Fibroblast of lung (primary cell): ENCODE measurements around the gene MAST2. TPM values are rescaled to one million over a fixed set of nuclear protein-coding genes. Genes with fewer than 3 reads are reported as not detected.
A peak's percentile ranks its signal among the peaks of the same experiment; 100 is the strongest.

Experiments
- DNase-seq, 2 donors: peaks; one replicate each; pipeline versions ENCODE4 v3.0.0 to v3.0.0-alpha.2; 2010; ENCODE audit warnings: low read depth in 2 of 2
- H2AFZ ChIP-seq: 2 replicates; pipeline ENCODE4 v1.5.1; 2012; ENCODE audit warnings: low read length, control low read depth, inconsistent platforms
- H3K27ac ChIP-seq: 2 replicates; pipeline ENCODE4 v1.5.1; 2011; ENCODE audit warnings: low read length, control low read depth; ENCODE audit not compliant: insufficient read depth
- H3K27me3 ChIP-seq: 2 replicates; pipeline ENCODE4 v1.5.1; 2011; ENCODE audit warnings: mild to moderate bottlenecking, low read length; ENCODE audit not compliant: control insufficient read depth, insufficient read depth
- H3K36me3 ChIP-seq: 2 replicates; pipeline ENCODE4 v1.5.1; 2011; ENCODE audit warnings: low read length; ENCODE audit not compliant: control insufficient read depth, insufficient read depth
- H3K4me1 ChIP-seq: 2 replicates; pipeline ENCODE4 v1.5.1; 2011; ENCODE audit warnings: low read length; ENCODE audit not compliant: control insufficient read depth, insufficient read depth; ENCODE audit errors: extremely low read depth
- H3K4me2 ChIP-seq: 2 replicates; pipeline ENCODE4 v1.5.1; 2011; ENCODE audit warnings: low read length, control low read depth; ENCODE audit not compliant: insufficient read depth; ENCODE audit errors: extremely low read depth
- H3K4me3 ChIP-seq, 4 experiments: fragments of 200-600 bp in 1 of 4; sonication (generic) in 1 of 4; replicated peaks in 1 of 4; 2 replicates each; pipeline ENCODE4 v1.5.1; 2011 to 2016; ENCODE audit warnings: low read length in 4 of 4, low read depth in 3 of 4, mild to moderate bottlenecking in 3 of 4, control low read depth in 2 of 4, inconsistent platforms in 1 of 4, mixed read lengths in 1 of 4; ENCODE audit not compliant: insufficient read depth in 1 of 4; ENCODE audit errors: control extremely low read depth in 1 of 4
- H3K79me2 ChIP-seq: 2 replicates; pipeline ENCODE4 v1.5.1; 2012; ENCODE audit warnings: mild to moderate bottlenecking, low read length, inconsistent platforms; ENCODE audit not compliant: control insufficient read depth, insufficient read depth
- H3K9ac ChIP-seq: 2 replicates; pipeline ENCODE4 v1.5.1; 2011; ENCODE audit warnings: mild to moderate bottlenecking, low read length, control low read depth; ENCODE audit not compliant: insufficient read depth
- H3K9me3 ChIP-seq: 2 replicates; pipeline ENCODE4 v1.5.1; 2012; ENCODE audit warnings: low read depth, low read length; ENCODE audit not compliant: control insufficient read depth, insufficient read depth
- H4K20me1 ChIP-seq: 2 replicates; pipeline ENCODE4 v1.5.1; 2011; ENCODE audit warnings: low read length; ENCODE audit not compliant: control insufficient read depth, insufficient read depth; ENCODE audit errors: extremely low read depth
- CTCF ChIP-seq, 2 donors: IDR thresholded peaks in 1 of 2; conservative IDR thresholded peaks in 1 of 2; 1 replicate in 1 of 2; 2 replicates in 1 of 2; pipeline ENCODE4 v1.5.1; 2011 to 2012; ENCODE audit warnings: low read length in 2 of 2, control low read depth in 1 of 2, inconsistent platforms in 1 of 2, low read depth in 1 of 2, mild to moderate bottlenecking in 1 of 2
- EZH2 ChIP-seq: IDR thresholded peaks from 2 replicates; pipeline ENCODE4 v1.5.1; 2012; ENCODE audit warnings: low read length, control low read depth, mild to moderate bottlenecking; ENCODE audit errors: missing control alignments
- polyA plus RNA-seq, 2 donors: library from polyadenylated mRNA; depleted of rRNA in 1 of 2; stranded (reverse) in 1 of 2; unstranded in 1 of 2; fragments of >200 nt; gene quantifications; 2 replicates each; pipeline ENCODE4 v1.2.1, GENCODE V29; 2011 to 2012; ENCODE audit warnings: missing spikeins in 1 of 2
- total RNA-seq: library from RNA; depleted of rRNA; stranded (reverse); fragments of >200 nt; gene quantifications from 2 replicates; pipeline ENCODE4 v1.2.1, GENCODE V29; 2014

Gene MAST2
- total and polyA plus RNA-seq, 2 donors (not counting 1 experiment from before 2014, with no cell fraction given): 17.5 to 24.9 TPM

GRCh38 chr1:46034601-46035516 is 231.4 kb downstream of the MAST2 start:
- Histone ChIP-seq H3K9me3 (no peaks in the 10 kb centered on the region), H3K4me2 (no peak overlapping the region), H2AFZ (no peak overlapping the region), H3K36me3 (peaks cover 13% of the 10 kb centered on the region), H3K9ac (no peak overlapping the region), H3K27ac (no peak overlapping the region), H4K20me1 (no peaks in the 10 kb centered on the region), H3K79me2 (no peaks in the 10 kb centered on the region), H3K4me3 (no peak overlapping the region), H3K27me3 (no peaks in the 10 kb centered on the region), H3K4me1 (no peaks in the 10 kb centered on the region)
- no peak for DNase-seq
- no peak for TF ChIP-seq EZH2
- TF ChIP-seq CTCF (conservative IDR thresholded peaks at IDR 0.05 in 1 of 2, IDR thresholded peaks at IDR 0.05 in 1 of 2; ENCODE audit: low read depth in 1 of 2, low read length in 2 of 2): no peak

- Histone ChIP-seq H3K27me3 (no peaks in the 10 kb centered on the region), H3K36me3 (peaks cover 7% of the 10 kb centered on the region), H3K4me2 (no peak overlapping the region), H3K27ac (no peak overlapping the region), H3K4me3 (no peak overlapping the region), H3K9me3 (no peaks in the 10 kb centered on the region), H3K79me2 (no peaks in the 10 kb centered on the region), H4K20me1 (no peaks in the 10 kb centered on the region), H2AFZ (no peak overlapping the region), H3K4me1 (peaks cover 2% of the 10 kb centered on the region), H3K9ac (no peak overlapping the region)
- TF ChIP-seq EZH2: no peak
- peak; percentile 97 to 99 for TF ChIP-seq CTCF (conservative IDR thresholded peaks at IDR 0.05 in 1 of 2, IDR thresholded peaks at IDR 0.05 in 1 of 2; ENCODE audit: low read depth in 1 of 2, low read length in 2 of 2)
- DNase-seq: peak; percentile 66 to 83
These were observed 233.8 kb downstream of the MAST2 start for GRCh38 chr1:46036894-46037839.

DNA sequence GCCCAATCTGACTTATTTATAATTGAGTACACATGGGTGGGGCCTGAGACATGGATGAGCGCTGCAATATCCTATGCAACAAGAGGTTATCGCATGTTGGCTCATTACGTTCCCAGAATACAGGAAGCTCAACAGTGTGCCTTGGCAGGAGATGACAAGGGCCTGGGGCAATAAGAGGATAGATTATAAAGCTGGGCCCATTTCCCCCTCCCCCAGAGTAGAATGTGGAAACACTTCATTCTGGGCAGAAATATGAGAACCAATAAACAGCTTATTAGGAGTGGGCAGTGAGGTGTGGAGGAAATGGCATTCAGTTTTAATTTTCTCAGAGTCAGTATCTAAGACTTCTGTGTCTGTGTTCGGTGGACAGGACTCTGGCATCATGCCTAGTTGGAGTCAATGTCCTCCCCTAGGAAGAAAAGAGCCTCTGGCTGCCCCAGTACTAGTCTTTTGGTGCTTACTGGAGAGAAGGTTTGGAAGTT is 236.2 kb downstream of the MAST2 start:
- H3K4me2 ChIP-seq: no peak overlapping the region
- peak; percentile 57 to 62 for DNase-seq
- H3K27ac ChIP-seq: no peak overlapping the region
- no peak overlapping the region for H2AFZ ChIP-seq
- peaks cover 2% of the 10 kb centered on the region for H3K4me1 ChIP-seq
- no peaks in the 10 kb centered on the region for H4K20me1 ChIP-seq
- no peaks in the 10 kb centered on the region for H3K79me2 ChIP-seq
- H3K4me3 ChIP-seq: no peak overlapping the region
- no peak overlapping the region for H3K9ac ChIP-seq
- no peaks in the 10 kb centered on the region for H3K27me3 ChIP-seq
- TF ChIP-seq CTCF (conservative IDR thresholded peaks at IDR 0.05 in 1 of 2, IDR thresholded peaks at IDR 0.05 in 1 of 2; ENCODE audit: low read depth in 1 of 2, low read length in 2 of 2) (no peak), EZH2 (no peak)
- H3K9me3 ChIP-seq: no peaks in the 10 kb centered on the region
- H3K36me3 ChIP-seq: no peaks in the 10 kb centered on the region
